Mucosa of rectum (tissue), 2 donors: ENCODE measurements around the gene LZTFL1.

Experiments
- H3K27ac ChIP-seq, 2 donors: one replicate each; pipeline ENCODE4 v1.7.0; 2013; ENCODE audit warnings: inconsistent platforms in 2 of 2, low read depth in 2 of 2, low read length in 2 of 2
- H3K27me3 ChIP-seq, 2 donors: one replicate each; pipeline ENCODE4 v1.7.0; 2013; ENCODE audit warnings: low read length in 2 of 2; ENCODE audit not compliant: control insufficient read depth in 2 of 2, insufficient read depth in 2 of 2
- H3K36me3 ChIP-seq, 2 donors: one replicate each; pipeline ENCODE4 v1.7.0; 2013; ENCODE audit warnings: low read length in 2 of 2; ENCODE audit not compliant: control insufficient read depth in 2 of 2, insufficient read depth in 2 of 2
- H3K4me1 ChIP-seq, 2 donors: one replicate each; pipeline ENCODE4 v1.7.0; 2013; ENCODE audit warnings: low read length in 2 of 2, mild to moderate bottlenecking in 1 of 2; ENCODE audit not compliant: control insufficient read depth in 2 of 2, insufficient read depth in 2 of 2
- H3K4me3 ChIP-seq, 2 donors: one replicate each; pipeline ENCODE4 v1.7.0; 2013; ENCODE audit warnings: low read length in 2 of 2
- H3K9ac ChIP-seq, 2 donors: one replicate each; pipeline ENCODE4 v1.7.0; 2013; ENCODE audit warnings: low read length in 2 of 2, low read depth in 1 of 2, mild to moderate bottlenecking in 1 of 2
- H3K9me3 ChIP-seq, 2 donors: one replicate each; pipeline ENCODE4 v1.7.0; 2013; ENCODE audit warnings: low read length in 2 of 2; ENCODE audit not compliant: control insufficient read depth in 2 of 2
- donor health status: healthy.
- donor health status: Normal muscosa, but diverticular disease.

Gene LZTFL1

GRCh38 chr3:45796902-45797637 is 44.8 kb downstream of the LZTFL1 start:
- H3K4me1 ChIP-seq, result peaks cover 7 to 9% of the 10 kb centered on the region in 2 donors
- no peaks in the 10 kb centered on the region for H3K36me3 ChIP-seq
- no peaks in the 10 kb centered on the region for H3K9me3 ChIP-seq
- H3K4me3 ChIP-seq, result peak overlapping the region; percentile 53 to 61
- H3K27ac ChIP-seq, result no peak overlapping the region
- H3K27me3 ChIP-seq, result peaks cover 27 to 32% of the 10 kb centered on the region in 2 donors
- no peak overlapping the region for H3K9ac ChIP-seq

GRCh38 chr3:45795882-45796765 is 45.8 kb downstream of the LZTFL1 start, which contains the start of gene SLC6A20:
SLC6A20 (minus strand) TSS chr3:45796536; CDS start chr3:45796419, 117 bp downstream.
- Histone ChIP-seq H3K36me3 (no peaks in the 10 kb centered on the region), H3K27me3 (peaks cover 27 to 32% of the 10 kb centered on the region in 2 donors), H3K9ac (peak within 1 kb of the TSS in 1 of 2 donors; percentile 52), H3K4me1 (peaks cover 7 to 9% of the 10 kb centered on the region in 2 donors), H3K4me3 (peak within 1 kb of the TSS; percentile 53 to 61), H3K9me3 (no peaks in the 10 kb centered on the region), H3K27ac (no peak within 1 kb of the TSS)

- Histone ChIP-seq H3K27me3 (peaks cover 27 to 32% of the 10 kb centered on the region in 2 donors), H3K9ac (no peak overlapping the region), H3K4me1 (peaks cover 7 to 9% of the 10 kb centered on the region in 2 donors), H3K27ac (no peak overlapping the region), H3K36me3 (no peaks in the 10 kb centered on the region), H3K9me3 (no peaks in the 10 kb centered on the region), H3K4me3 (peak overlapping the region; percentile 53 to 61)
These were observed 46.4 kb downstream of the LZTFL1 start for GRCh38 chr3:45795509-45795881.

- H3K4me3 ChIP-seq, result no peak overlapping the region
- H3K27me3 ChIP-seq, result peaks cover 27 to 32% of the 10 kb centered on the region in 2 donors
- H3K9ac ChIP-seq, result no peak overlapping the region
- peaks cover 7 to 9% of the 10 kb centered on the region in 2 donors for H3K4me1 ChIP-seq
- no peaks in the 10 kb centered on the region for H3K9me3 ChIP-seq
- H3K36me3 ChIP-seq, result no peaks in the 10 kb centered on the region
- H3K27ac ChIP-seq, result no peak overlapping the region
These were observed 47.3 kb downstream of the LZTFL1 start for GRCh38 chr3:45794660-45795059.

- no peaks in the 10 kb centered on the region for H3K9me3 ChIP-seq
- H3K4me3 ChIP-seq, result no peak overlapping the region
- peaks cover 25 to 32% of the 10 kb centered on the region in 2 donors for H3K27me3 ChIP-seq
- H3K36me3 ChIP-seq, result no peaks in the 10 kb centered on the region
- H3K9ac ChIP-seq, result no peak overlapping the region
- peaks cover 7 to 9% of the 10 kb centered on the region in 2 donors for H3K4me1 ChIP-seq
- no peak overlapping the region for H3K27ac ChIP-seq
These were observed 47.8 kb downstream of the LZTFL1 start for GRCh38 chr3:45794177-45794560.

GRCh38 chr3:45793482-45794176 is 48.3 kb downstream of the LZTFL1 start:
- Histone ChIP-seq H3K4me3 (no peak overlapping the region), H3K36me3 (no peaks in the 10 kb centered on the region), H3K9ac (no peak overlapping the region), H3K4me1 (peaks cover 7 to 9% of the 10 kb centered on the region in 2 donors), H3K27me3 (peaks cover 23 to 32% of the 10 kb centered on the region in 2 donors), H3K27ac (no peak overlapping the region), H3K9me3 (no peaks in the 10 kb centered on the region)

- no peak overlapping the region for H3K27ac ChIP-seq
- no peak overlapping the region for H3K4me3 ChIP-seq
- H3K36me3 ChIP-seq, result no peaks in the 10 kb centered on the region
- no peak overlapping the region for H3K9ac ChIP-seq
- H3K9me3 ChIP-seq, result no peaks in the 10 kb centered on the region
- H3K4me1 ChIP-seq, result peaks cover 7 to 9% of the 10 kb centered on the region in 2 donors
- H3K27me3 ChIP-seq, result peaks cover 17 to 27% of the 10 kb centered on the region in 2 donors
These were observed 49.3 kb downstream of the LZTFL1 start for GRCh38 chr3:45792516-45793172.

GRCh38 chr3:45792036-45792435 is 49.9 kb downstream of the LZTFL1 start:
- peaks cover 12 to 24% of the 10 kb centered on the region in 2 donors for H3K27me3 ChIP-seq
- no peak overlapping the region for H3K4me3 ChIP-seq
- no peak overlapping the region for H3K27ac ChIP-seq
- H3K4me1 ChIP-seq, result peaks cover 7 to 9% of the 10 kb centered on the region in 2 donors
- no peak overlapping the region for H3K9ac ChIP-seq
- no peaks in the 10 kb centered on the region for H3K36me3 ChIP-seq
- no peaks in the 10 kb centered on the region for H3K9me3 ChIP-seq

GRCh38 chr3:45790596-45790995 is 51.3 kb downstream of the LZTFL1 start:
- H3K27ac ChIP-seq, result no peak overlapping the region
- H3K4me1 ChIP-seq, result no peaks in the 10 kb centered on the region

More at GRCh38 chr3:45790596-45790995, 51.3 kb downstream of the LZTFL1 start:
- Histone ChIP-seq H3K9ac (no peak overlapping the region), H3K9me3 (no peaks in the 10 kb centered on the region), H3K27me3 (peaks cover 2 to 12% of the 10 kb centered on the region in 2 donors), H3K4me3 (no peak overlapping the region), H3K36me3 (no peaks in the 10 kb centered on the region)
